Pulmonary artery endothelial cell (primary cell): Measurements from ENCODE around the gene GADL1. TPM values are rescaled to one million over a fixed set of nuclear protein-coding genes. Genes with fewer than 3 reads are reported as not detected.

Experiments
- DNase-seq: peaks from one replicate; pipeline ENCODE4 v3.0.0-alpha.2; 2011; ENCODE audit warnings: low read depth, low spot score
- total RNA-seq: library from RNA; depleted of rRNA; stranded (reverse); fragments of >200 nt; gene quantifications from 2 replicates; pipeline ENCODE4 v1.2.3, GENCODE V29; 2014

GADL1 gene
- total RNA-seq, 1 donor from 2014 or later: not detected

- DNase-seq: no peak
These were observed 199.0 kb downstream of the GADL1 start for GRCh38 chr3:30695302-30696061.

DNA sequence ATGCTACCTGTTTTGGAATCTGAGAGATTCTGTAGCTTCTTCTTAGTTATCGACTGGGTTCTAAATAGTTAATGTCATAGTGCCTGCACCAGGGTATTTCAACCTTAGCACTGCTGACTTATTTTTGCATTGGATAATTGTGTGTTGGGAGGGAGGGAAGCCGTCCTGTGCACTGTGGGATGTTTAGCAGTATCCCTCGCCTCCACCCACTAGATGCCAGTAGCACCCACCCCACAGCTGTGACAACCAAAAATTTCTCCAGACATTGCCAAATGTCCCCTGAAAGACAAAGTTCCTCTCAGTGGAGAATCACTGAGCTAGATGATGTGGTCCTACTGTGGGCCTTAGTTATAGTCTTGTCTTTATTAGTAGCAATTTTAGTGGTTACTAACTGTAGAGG is 199.8 kb downstream of the GADL1 start:
- no peak for DNase-seq

DNA sequence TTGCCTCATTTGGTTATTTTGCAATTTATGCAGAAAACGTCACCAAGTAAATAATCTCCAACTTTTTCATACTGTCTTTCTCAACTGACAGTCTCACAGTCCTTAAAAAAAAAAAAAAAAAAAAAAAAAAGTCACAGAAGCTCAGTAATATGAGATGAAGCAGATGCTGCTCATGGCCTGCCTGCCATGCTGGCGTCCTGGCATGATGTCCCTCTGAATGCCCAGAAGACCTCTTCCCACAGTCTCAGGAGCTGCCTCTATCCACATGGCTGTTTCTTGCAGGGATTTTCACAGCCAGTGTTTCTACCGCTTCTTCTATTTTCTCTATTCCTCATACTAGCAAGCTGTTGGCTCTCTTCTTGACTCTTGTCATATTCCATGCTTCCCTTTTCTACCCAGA is 200.3 kb downstream of the GADL1 start:
- no peak for DNase-seq

DNA sequence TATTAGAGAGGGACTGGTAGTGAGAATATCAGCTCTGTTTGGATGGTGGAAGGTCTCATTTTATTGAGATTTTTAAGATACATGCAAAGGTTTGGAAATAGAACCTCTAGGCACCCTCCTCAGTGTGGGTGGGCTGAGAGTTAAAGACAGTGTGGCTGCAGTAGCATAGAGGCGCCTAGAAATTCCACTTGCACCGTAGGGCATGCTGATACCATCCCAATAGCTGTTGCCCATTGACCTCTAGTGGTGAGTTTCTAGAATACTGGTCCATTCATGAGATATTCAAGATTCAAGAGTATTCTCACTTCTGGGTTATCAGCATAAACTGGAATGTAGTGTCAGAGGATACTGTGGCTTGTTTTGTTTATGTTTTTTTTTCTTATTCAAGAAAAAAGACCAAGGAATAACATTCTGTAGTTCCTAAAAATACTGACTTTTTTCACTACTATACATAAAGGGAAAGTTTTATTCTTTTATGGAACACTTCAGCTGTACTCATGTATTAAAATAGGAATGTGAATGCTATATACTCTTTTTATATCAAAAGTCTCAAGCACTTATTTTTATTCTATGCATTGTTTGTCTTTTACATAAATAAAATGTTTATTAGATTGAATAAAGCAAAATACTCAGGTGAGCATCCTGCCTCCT is 200.9 kb downstream of the GADL1 start:
- no peak for DNase-seq

DNA sequence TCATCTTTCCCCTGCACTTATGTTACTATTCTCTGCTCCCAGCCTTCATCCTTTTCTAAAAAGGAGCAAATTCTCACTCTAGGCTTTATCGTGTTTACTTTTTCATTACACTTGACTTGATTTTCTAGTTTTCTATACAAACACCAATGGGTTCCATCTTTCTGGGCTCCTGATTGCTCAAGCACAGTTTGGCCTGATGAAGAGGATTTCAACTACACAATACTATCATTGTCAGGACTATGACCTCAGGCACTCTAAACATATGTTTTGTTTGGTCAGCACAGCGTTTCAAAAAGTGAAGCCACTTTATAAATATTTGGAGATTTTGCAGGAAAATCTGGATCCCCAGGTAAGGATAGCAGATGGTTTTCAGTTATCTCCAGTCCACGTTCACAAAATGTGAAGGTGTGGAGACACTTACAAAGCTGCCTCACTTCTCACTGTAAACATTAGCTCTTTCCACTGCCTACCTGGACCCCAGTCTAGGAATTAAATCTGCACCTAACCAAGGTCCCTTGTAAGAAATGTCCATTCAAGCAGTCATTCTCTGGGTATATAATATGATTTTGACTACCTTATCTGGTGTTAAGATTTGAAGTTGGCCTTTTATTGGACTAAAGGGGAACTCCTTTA is 201.8 kb downstream of the GADL1 start:
- no peak for DNase-seq

DNA sequence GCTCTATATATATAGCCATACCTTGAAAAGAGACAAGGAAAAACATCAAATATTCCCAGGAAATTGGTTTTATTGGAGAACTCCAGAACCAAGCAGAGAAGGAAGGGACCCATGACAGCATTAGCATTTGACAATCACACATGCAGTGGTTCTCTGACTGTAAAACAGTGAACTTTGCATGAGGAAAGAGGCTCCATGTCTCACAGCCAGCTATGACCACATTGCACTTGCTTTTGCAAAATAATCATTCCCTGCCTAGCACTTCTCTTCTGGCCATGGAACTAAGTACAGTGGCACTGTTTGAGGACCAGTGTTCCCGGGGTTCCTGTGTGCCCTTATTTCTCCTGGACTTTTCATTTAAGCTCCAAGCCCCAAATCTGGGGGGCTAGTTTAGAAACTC is 202.5 kb downstream of the GADL1 start:
- no peak for DNase-seq

DNA sequence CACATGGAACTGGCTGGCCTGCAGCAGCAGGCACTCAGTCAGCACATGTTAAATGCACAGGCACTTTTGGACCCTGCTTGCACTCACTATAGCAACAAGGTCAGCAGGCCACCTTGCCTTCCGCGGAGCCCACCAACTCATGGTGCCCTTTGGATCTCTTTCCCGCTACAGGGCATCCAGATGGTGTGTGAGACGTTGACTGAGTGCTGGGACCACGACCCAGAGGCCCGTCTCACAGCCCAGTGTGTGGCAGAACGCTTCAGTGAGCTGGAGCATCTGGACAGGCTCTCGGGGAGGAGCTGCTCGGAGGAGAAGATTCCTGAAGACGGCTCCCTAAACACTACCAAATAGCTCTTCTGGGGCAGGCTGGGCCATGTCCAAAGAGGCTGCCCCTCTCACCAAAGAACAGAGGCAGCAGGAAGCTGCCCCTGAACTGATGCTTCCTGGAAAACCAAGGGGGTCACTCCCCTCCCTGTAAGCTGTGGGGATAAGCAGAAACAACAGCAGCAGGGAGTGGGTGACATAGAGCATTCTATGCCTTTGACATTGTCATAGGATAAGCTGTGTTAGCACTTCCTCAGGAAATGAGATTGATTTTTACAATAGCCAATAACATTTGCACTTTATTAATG is 203.1 kb downstream of the GADL1 start:
- DNase-seq: no peak

DNA sequence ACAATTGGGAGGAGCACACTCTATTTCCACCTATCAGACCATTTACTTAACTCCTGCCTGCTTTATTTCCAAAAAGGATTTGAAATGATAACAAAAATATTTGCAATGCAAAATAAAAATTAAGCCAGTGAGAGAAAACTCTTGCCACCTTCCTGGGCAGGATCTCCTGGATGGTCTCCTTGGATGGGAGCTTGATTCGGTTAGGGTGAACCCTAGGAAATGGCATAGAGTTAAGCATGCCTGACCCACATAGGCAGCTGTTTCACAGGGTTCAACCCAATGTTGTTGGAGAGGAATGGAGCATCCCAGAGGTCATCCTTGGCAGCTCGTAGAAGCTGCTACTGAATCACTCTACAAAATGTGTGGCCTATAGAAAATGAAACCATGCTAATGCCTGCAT is 204.3 kb downstream of the GADL1 start:
- no peak for DNase-seq

DNA sequence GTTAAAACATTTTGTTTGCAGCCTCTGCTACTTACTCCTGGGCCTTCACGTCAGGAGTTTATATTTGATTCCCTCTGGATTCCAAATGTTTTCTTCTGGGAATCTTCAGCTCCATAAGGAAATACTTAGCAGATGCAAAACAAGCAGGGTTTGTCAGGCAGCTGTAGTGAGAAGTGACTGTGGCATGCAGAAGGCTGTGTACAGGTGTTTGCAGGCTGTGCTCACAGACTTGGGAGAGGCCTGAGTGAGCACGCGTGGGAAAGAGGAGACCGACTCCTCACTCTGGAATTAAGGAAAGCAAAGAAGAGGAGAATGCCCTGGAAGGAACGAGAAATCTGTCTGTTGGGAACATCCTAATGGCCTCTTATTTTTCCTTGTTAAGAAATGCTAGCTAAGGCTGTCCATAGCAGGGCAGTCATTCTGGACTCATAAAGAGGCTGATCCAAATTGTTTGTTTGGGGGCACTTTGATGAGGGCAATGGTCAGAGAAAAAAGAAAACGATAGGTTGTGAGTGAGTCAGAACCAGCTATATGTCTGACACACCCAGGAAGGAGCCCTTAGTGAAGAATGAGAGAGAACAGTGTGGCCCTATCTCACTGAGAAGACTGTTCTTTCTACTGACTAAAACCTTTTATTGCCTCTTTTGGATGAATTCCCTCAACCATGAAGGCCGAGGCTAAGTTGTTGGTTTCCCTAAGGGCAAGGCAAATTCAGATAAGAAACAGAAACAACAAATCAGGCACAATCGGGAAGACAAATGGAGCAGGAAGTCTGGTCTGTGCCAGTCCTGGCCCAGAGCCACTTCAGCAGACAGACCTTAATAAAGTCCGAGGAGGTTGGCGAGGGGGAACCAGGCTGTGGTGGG is 205.5 kb downstream of the GADL1 start:
- DNase-seq: peak; percentile 51

- no peak for DNase-seq
These were observed 206.4 kb downstream of the GADL1 start for GRCh38 chr3:30687930-30688570.

- DNase-seq: no peak
These were observed 207.7 kb downstream of the GADL1 start for GRCh38 chr3:30686799-30687198.

- DNase-seq: no peak
These were observed 208.3 kb downstream of the GADL1 start for GRCh38 chr3:30686176-30686575.

GRCh38 chr3:30685267-30685667 is 209.2 kb downstream of the GADL1 start:
- no peak for DNase-seq

DNA sequence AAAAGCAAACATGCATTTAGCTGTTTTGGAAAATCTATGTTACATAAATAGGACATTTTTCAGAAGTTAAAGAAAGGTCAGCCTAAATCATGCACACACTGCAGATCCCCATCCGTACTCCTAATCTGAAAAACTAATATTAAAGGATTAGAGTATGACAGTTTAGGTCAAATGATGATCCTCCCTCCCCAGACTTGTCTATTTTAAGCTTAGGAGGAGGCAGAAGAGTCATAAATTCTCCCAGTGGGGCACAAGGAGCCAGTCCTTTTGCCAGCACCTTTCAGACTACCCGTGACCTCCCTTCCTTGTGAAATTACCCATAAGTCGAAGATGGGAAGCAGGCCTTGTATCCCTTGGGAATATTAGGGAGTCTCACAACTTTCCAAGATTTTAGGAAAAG is 210.1 kb downstream of the GADL1 start:
- no peak for DNase-seq

GRCh38 chr3:30683769-30684168 is 210.7 kb downstream of the GADL1 start:
- no peak for DNase-seq

- DNase-seq: no peak
These were observed 211.9 kb downstream of the GADL1 start for GRCh38 chr3:30682434-30683155.

GRCh38 chr3:30681649-30682211 is 212.7 kb downstream of the GADL1 start:
- DNase-seq: peak; percentile 97

DNA sequence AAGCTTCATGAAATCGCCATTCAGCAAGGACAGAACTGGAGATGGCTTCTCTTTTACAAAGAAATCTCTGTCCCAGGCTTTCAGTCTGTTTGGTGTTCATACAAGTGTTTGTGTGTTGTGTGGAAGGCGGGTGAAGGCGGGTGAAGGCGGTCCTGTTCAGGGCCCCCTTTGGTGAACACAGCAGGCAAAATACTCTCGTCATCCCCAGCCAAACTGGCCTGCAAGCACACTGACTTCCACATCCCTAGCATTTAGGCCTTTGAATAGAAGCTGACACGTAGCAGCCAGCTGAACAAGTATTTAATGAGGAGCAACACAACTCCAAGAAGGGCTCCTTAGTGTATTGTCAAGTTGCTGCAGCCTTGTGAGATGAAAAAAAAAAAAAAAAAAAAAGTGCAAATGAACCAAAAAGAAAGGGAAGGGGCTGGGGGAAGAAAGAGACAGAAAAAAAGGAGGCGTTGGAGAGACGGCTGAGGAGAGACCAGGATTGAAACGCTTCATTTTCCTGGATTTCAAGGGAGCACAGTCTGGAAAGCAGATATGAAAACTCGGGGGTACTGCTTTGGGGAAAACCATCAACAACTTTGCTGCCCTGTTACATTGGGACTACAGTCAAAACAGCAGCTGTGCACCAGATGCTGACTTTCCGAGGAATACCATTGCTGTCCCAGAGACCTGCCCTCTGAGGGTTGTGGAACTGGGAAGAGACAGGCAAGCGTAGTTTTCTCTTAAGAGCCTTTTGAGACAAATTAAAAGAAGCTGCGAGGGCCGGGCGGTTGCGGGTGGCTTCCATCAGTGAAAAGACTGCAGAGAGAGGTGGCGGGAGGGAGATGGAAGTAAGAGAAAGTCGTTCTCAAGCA is 213.4 kb downstream of the GADL1 start:
- DNase-seq: no peak

- no peak for DNase-seq
These were observed 215.4 kb downstream of the GADL1 start for GRCh38 chr3:30679045-30679444.
